SK-N-SH treated with all-trans-retinoic acid at 6 μM for 48 hours (cell line): Measurements from ENCODE around the gene CRYBG1.

Experiments used
- ATAC-seq: fragments of 200-7000 bp; cut with Tn5 transposase; 3 replicates; pipeline ENCODE4 v1.9.1; 2020; ENCODE audit warnings: mild to moderate bottlenecking, moderate library complexity
- ARNTL ChIP-seq: fragments of 450-650 bp; formaldehyde crosslinking; IDR thresholded peaks from 2 replicates; pipeline ENCODE4 v1.5.0; 2020; ENCODE audit warnings: low read depth, mild to moderate bottlenecking, moderate library complexity, borderline replicate concordance
- BACH2 ChIP-seq: fragments of 250-450 bp; sonication (Bioruptor Pico); IDR thresholded peaks from 2 replicates; pipeline ENCODE4 v1.9.0; 2021; ENCODE audit warnings: mild to moderate bottlenecking, borderline replicate concordance
- CSDC2 ChIP-seq: fragments of 250-450 bp; sonication (Bioruptor Pico); IDR thresholded peaks from 2 replicates; pipeline ENCODE4 v1.5.0; 2020; ENCODE audit warnings: mild to moderate bottlenecking, moderate library complexity
- ESRRG ChIP-seq: fragments of 250-450 bp; sonication (Bioruptor Pico); IDR thresholded peaks from 2 replicates; pipeline ENCODE4 v1.6.1; 2021; ENCODE audit warnings: mild to moderate bottlenecking
- GLIS3 ChIP-seq: fragments of 250-450 bp; sonication (Bioruptor Pico); IDR thresholded peaks from 2 replicates; pipeline ENCODE4 v1.5.0; 2020; ENCODE audit warnings: mild to moderate bottlenecking, moderate library complexity
- ISL1 ChIP-seq: fragments of 250-450 bp; sonication (Bioruptor Pico); IDR thresholded peaks from 2 replicates; pipeline ENCODE4 v2.1.2; 2022; ENCODE audit warnings: mild to moderate bottlenecking, moderate library complexity
- OSR1 ChIP-seq: fragments of 250-450 bp; sonication (Bioruptor Pico); IDR thresholded peaks from 2 replicates; pipeline ENCODE4 v1.8.0; 2022; ENCODE audit warnings: moderate library complexity, mild to moderate bottlenecking, inconsistent platforms
- POU6F1 ChIP-seq: fragments of 250-450 bp; sonication (Bioruptor Pico); IDR thresholded peaks from 2 replicates; pipeline ENCODE4 v1.8.0; 2021; ENCODE audit warnings: low read depth, mild to moderate bottlenecking, moderate library complexity, borderline replicate concordance
- PPARA ChIP-seq: fragments of 250-450 bp; sonication (Bioruptor Pico); IDR thresholded peaks from 2 replicates; pipeline ENCODE4 v1.5.0; 2020; ENCODE audit warnings: mild to moderate bottlenecking, borderline replicate concordance
- RARB ChIP-seq: fragments of 250-450 bp; sonication (Bioruptor Pico); IDR thresholded peaks from 2 replicates; pipeline ENCODE4 v1.8.0; 2021; ENCODE audit warnings: mild to moderate bottlenecking, moderate library complexity
- ZFP3 ChIP-seq: fragments of 250-450 bp; sonication (Bioruptor Pico); IDR thresholded peaks from 2 replicates; pipeline ENCODE4 v1.5.0; 2020; ENCODE audit warnings: mild to moderate bottlenecking, moderate library complexity
- ZFP30 ChIP-seq: fragments of 450-650 bp; formaldehyde crosslinking; IDR thresholded peaks from 2 replicates; pipeline ENCODE4 v1.5.0; 2022; ENCODE audit warnings: mild to moderate bottlenecking, moderate library complexity
- ZNF565 ChIP-seq: fragments of 450-650 bp; formaldehyde crosslinking; conservative IDR thresholded peaks from 2 replicates; pipeline ENCODE4 v1.5.0; 2020; ENCODE audit warnings: low read depth, mild to moderate bottlenecking, moderate library complexity
- ZNF8 ChIP-seq: fragments of 450-650 bp; formaldehyde crosslinking; IDR thresholded peaks from 2 replicates; pipeline ENCODE4 v1.5.0; 2020; ENCODE audit warnings: mild to moderate bottlenecking, moderate library complexity
- TF ChIP-seq, protein P1 (sequence below): fragments of 250-450 bp; sonication (Bioruptor Pico); IDR thresholded peaks from 2 replicates; pipeline ENCODE4 v1.5.0; 2020; ENCODE audit warnings: mild to moderate bottlenecking, moderate library complexity
- TF ChIP-seq, protein P2 (sequence below): fragments of 250-450 bp; sonication (Bioruptor Pico); IDR thresholded peaks from 2 replicates; pipeline ENCODE4 v1.5.1; 2021; ENCODE audit warnings: mild to moderate bottlenecking, moderate library complexity
- TF ChIP-seq, protein P3 (sequence below): fragments of 250-450 bp; sonication (Bioruptor Pico); IDR thresholded peaks from 2 replicates; pipeline ENCODE4 v1.5.1; 2020; ENCODE audit warnings: low read depth, mild to moderate bottlenecking, moderate library complexity

CRYBG1 gene

GRCh38 chr6:106419900-106420613 is 59.5 kb downstream of the CRYBG1 start:
- TF ChIP-seq POU6F1 (CRISPR knock-in tag) (no peak), ARNTL (CRISPR knock-in tag) (no peak), ZNF8 (CRISPR knock-in tag) (no peak), ESRRG (CRISPR knock-in tag) (no peak), ISL1 (CRISPR knock-in tag) (no peak)
- TF ChIP-seq, protein P1, sequence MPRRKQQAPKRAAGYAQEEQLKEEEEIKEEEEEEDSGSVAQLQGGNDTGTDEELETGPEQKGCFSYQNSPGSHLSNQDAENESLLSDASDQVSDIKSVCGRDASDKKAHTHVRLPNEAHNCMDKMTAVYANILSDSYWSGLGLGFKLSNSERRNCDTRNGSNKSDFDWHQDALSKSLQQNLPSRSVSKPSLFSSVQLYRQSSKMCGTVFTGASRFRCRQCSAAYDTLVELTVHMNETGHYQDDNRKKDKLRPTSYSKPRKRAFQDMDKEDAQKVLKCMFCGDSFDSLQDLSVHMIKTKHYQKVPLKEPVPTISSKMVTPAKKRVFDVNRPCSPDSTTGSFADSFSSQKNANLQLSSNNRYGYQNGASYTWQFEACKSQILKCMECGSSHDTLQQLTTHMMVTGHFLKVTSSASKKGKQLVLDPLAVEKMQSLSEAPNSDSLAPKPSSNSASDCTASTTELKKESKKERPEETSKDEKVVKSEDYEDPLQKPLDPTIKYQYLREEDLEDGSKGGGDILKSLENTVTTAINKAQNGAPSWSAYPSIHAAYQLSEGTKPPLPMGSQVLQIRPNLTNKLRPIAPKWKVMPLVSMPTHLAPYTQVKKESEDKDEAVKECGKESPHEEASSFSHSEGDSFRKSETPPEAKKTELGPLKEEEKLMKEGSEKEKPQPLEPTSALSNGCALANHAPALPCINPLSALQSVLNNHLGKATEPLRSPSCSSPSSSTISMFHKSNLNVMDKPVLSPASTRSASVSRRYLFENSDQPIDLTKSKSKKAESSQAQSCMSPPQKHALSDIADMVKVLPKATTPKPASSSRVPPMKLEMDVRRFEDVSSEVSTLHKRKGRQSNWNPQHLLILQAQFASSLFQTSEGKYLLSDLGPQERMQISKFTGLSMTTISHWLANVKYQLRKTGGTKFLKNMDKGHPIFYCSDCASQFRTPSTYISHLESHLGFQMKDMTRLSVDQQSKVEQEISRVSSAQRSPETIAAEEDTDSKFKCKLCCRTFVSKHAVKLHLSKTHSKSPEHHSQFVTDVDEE (CRISPR knock-in tag): no peak
- TF ChIP-seq, protein P2, sequence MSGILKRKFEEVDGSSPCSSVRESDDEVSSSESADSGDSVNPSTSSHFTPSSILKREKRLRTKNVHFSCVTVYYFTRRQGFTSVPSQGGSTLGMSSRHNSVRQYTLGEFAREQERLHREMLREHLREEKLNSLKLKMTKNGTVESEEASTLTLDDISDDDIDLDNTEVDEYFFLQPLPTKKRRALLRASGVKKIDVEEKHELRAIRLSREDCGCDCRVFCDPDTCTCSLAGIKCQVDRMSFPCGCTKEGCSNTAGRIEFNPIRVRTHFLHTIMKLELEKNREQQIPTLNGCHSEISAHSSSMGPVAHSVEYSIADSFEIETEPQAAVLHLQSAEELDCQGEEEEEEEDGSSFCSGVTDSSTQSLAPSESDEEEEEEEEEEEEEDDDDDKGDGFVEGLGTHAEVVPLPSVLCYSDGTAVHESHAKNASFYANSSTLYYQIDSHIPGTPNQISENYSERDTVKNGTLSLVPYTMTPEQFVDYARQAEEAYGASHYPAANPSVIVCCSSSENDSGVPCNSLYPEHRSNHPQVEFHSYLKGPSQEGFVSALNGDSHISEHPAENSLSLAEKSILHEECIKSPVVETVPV: no peak
- ATAC-seq: no peak

GRCh38 chr6:106421496-106421895 is 61.0 kb downstream of the CRYBG1 start:
- TF ChIP-seq GLIS3 (CRISPR knock-in tag) (no peak), ZFP30 (CRISPR knock-in tag) (no peak), ZFP3 (CRISPR knock-in tag) (no peak), RARB (CRISPR knock-in tag) (no peak), OSR1 (CRISPR knock-in tag) (no peak), BACH2 (CRISPR knock-in tag) (no peak), CSDC2 (CRISPR knock-in tag) (no peak)
- no peak for ATAC-seq

DNA sequence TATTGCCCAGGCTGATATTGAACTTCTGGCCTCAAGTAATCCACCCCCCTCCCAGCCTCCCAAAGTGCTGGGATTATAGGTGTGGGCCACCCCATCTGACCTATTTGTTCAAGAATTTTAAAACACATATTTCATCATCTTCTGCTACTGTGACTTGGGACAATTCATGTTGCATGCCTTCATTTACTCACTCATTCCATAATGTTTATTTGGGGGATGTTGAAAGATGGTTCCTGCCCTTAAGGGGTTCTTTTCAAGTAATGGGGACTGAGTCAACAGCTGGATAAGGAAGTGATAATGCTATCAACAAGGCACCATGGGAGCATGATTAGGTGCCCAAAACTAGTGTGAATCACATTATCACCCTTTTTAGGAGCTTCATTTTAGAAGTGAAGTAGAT is 62.0 kb downstream of the CRYBG1 start:
- TF ChIP-seq ARNTL (CRISPR knock-in tag) (no peak), POU6F1 (CRISPR knock-in tag) (no peak), PPARA (CRISPR knock-in tag) (no peak), OSR1 (CRISPR knock-in tag) (no peak), GLIS3 (CRISPR knock-in tag) (no peak), ZNF565 (CRISPR knock-in tag) (no peak)
- TF ChIP-seq, protein P3, sequence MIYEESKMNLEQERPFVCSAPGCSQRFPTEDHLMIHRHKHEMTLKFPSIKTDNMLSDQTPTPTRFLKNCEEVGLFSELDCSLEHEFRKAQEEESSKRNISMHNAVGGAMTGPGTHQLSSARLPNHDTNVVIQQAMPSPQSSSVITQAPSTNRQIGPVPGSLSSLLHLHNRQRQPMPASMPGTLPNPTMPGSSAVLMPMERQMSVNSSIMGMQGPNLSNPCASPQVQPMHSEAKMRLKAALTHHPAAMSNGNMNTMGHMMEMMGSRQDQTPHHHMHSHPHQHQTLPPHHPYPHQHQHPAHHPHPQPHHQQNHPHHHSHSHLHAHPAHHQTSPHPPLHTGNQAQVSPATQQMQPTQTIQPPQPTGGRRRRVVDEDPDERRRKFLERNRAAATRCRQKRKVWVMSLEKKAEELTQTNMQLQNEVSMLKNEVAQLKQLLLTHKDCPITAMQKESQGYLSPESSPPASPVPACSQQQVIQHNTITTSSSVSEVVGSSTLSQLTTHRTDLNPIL (CRISPR knock-in tag): no peak
- no peak for ATAC-seq

DNA sequence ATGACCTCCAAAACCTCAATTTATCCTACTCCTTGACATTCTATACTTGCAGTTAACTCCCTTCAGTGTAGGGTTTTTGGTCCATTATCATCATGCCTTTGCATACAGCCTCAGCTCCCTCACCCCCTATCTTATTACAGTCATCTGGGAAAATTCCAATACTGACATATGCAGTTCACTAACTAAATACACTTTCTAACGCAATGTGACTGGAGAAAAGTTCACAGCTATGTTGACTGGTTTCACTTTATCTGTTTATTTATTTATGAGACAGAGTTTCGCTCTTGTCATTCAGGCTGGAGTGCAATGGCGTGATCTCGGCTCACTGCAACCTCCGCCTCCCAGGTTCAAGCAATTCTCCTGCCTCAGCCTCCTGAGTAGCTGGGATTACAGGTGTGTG is 64.9 kb downstream of the CRYBG1 start:
- no peak for ATAC-seq
- no peak for TF ChIP-seq RARB (CRISPR knock-in tag)
- TF ChIP-seq ZFP3 (CRISPR knock-in tag): no peak
- TF ChIP-seq ARNTL (CRISPR knock-in tag): no peak
- TF ChIP-seq CSDC2 (CRISPR knock-in tag): no peak
- no peak for TF ChIP-seq ZFP30 (CRISPR knock-in tag)
- TF ChIP-seq OSR1 (CRISPR knock-in tag): no peak
